Endothelial cell of umbilical vein (primary cell): ENCODE results near the gene LRRC8D. TPM values are rescaled to one million over a fixed set of nuclear protein-coding genes. Genes with fewer than 3 reads are reported as not detected.

Source experiments
- BruUV-seq: library from RNA; stranded (reverse); fragments of 400-500 nt; replicated peaks from 2 replicates; lab custom pipeline; 2021; lab: Mats Ljungman, UMichigan
- CTCF ChIA-PET: fragments of 300-600, 350-600 bp; sonication (Branson Sonifier 250); formaldehyde crosslinking; loops from one replicate; lab custom pipeline; 2021; ENCODE audit warnings: antibody characterized with exemption, inconsistent platforms; lab: Charles Lee
- POLR2A ChIA-PET: fragments of 300-600, 350-600 bp; sonication (Branson Sonifier 250); formaldehyde crosslinking; loops from one replicate; lab custom pipeline; 2021; ENCODE audit warnings: antibody characterized with exemption, inconsistent platforms; lab: Charles Lee
- DNase-seq: peaks from one replicate; pipeline ENCODE4 v3.0.0-alpha.2; 2011; ENCODE audit warnings: low read depth, low spot score
- FAIRE-seq: peaks from 2 replicates; lab custom pipeline; 2011; peaks lifted over from hg19 to GRCh38; lab: Jason Lieb, UNC
- H2AFZ ChIP-seq: 2 replicates; pipeline ENCODE4 v1.6.0; 2012; ENCODE audit warnings: low read depth, low read length, control low read depth, inconsistent platforms
- H3K27ac ChIP-seq: 2 replicates; pipeline ENCODE4 v1.5.1; 2011; ENCODE audit warnings: low read depth, mild to moderate bottlenecking, control low read depth, low read length, moderate library complexity; ENCODE audit not compliant: insufficient read depth
- H3K27me3 ChIP-seq, 2 experiments: 2 replicates each; pipeline versions ENCODE4 v1.6.0 to v1.6.1; 2011; ENCODE audit warnings: low read length in 2 of 2, mixed read lengths in 1 of 2; ENCODE audit not compliant: control insufficient read depth in 2 of 2, insufficient read depth in 2 of 2
- H3K36me3 ChIP-seq, 2 experiments: 2 replicates in 1 of 2; 3 replicates in 1 of 2; pipeline ENCODE4 v1.5.1; 2011; ENCODE audit warnings: low read length in 2 of 2, mild to moderate bottlenecking in 1 of 2, moderate library complexity in 1 of 2; ENCODE audit not compliant: control insufficient read depth in 2 of 2, insufficient read depth in 2 of 2; ENCODE audit errors: extremely low read depth in 1 of 2
- H3K4me1 ChIP-seq: 3 replicates; pipeline ENCODE4 v1.5.1; 2011; ENCODE audit warnings: mild to moderate bottlenecking, low read length; ENCODE audit not compliant: control insufficient read depth, insufficient read depth; ENCODE audit errors: extremely low read depth
- H3K4me2 ChIP-seq: 2 replicates; pipeline ENCODE4 v1.6.1; 2011; ENCODE audit warnings: low read length, control low read depth, mixed read lengths; ENCODE audit not compliant: insufficient read depth
- H3K4me3 ChIP-seq, 3 experiments: fragments of 200-600 bp in 1 of 3; sonication (generic), shearing (Covaris generic) in 1 of 3; replicated peaks in 1 of 3; 2 replicates each; pipeline ENCODE4 v1.5.1; 2011 to 2016; ENCODE audit warnings: control low read depth in 3 of 3, low read length in 3 of 3, mild to moderate bottlenecking in 2 of 3, inconsistent platforms in 1 of 3, low read depth in 1 of 3, moderate library complexity in 1 of 3; ENCODE audit not compliant: insufficient read depth in 1 of 3
- H3K79me2 ChIP-seq: 2 replicates; pipeline ENCODE4 v1.6.0; 2012; ENCODE audit warnings: low read length, inconsistent platforms; ENCODE audit not compliant: control insufficient read depth, insufficient read depth
- H3K9ac ChIP-seq: replicated peaks from 2 replicates; pipeline ENCODE3; 2011; ENCODE audit warnings: low read length, control low read depth; ENCODE audit not compliant: insufficient read depth; ENCODE audit errors: extremely low read depth
- H3K9me1 ChIP-seq: replicated peaks from 3 replicates; pipeline ENCODE4 v1.6.0; 2011; ENCODE audit warnings: mild to moderate bottlenecking, low read length; ENCODE audit not compliant: control insufficient read depth, insufficient read depth; ENCODE audit errors: extremely low read depth
- H3K9me3 ChIP-seq: replicated peaks from 2 replicates; pipeline ENCODE4 v1.5.1; 2012; ENCODE audit warnings: low read length, inconsistent platforms; ENCODE audit not compliant: control insufficient read depth, insufficient read depth
- H4K20me1 ChIP-seq: replicated peaks from 2 replicates; pipeline ENCODE3; 2011; ENCODE audit warnings: mild to moderate bottlenecking, low read length; ENCODE audit not compliant: control insufficient read depth, insufficient read depth; ENCODE audit errors: extremely low read depth
- CTCF ChIP-seq, 2 donors: IDR thresholded peaks; 1 replicate in 1 of 2; 2 replicates in 1 of 2; pipeline ENCODE4 v1.5.1; 2011; ENCODE audit warnings: low read length in 2 of 2, mild to moderate bottlenecking in 2 of 2, moderate library complexity in 2 of 2, control low read depth in 1 of 2, inconsistent platforms in 1 of 2, low read depth in 1 of 2; ENCODE audit not compliant: insufficient read depth in 1 of 2; ENCODE audit errors: extremely low read depth in 1 of 2
- FOS ChIP-seq: IDR thresholded peaks from 2 replicates; pipeline ENCODE4 v1.6.1; 2011; ENCODE audit warnings: mild to moderate bottlenecking, low read length, moderate library complexity, borderline replicate concordance; ENCODE audit not compliant: insufficient read depth
- GATA2 ChIP-seq: IDR thresholded peaks from 2 replicates; pipeline ENCODE4 v1.7.0; 2011; ENCODE audit warnings: low read depth, mild to moderate bottlenecking, moderate library complexity, mixed read lengths, low read length; ENCODE audit not compliant: insufficient read length, insufficient read depth
- MYC ChIP-seq: IDR thresholded peaks from one replicate; pipeline ENCODE4 v1.6.1; 2011; ENCODE audit warnings: mild to moderate bottlenecking, low read depth, low read length
- POLR2AphosphoS5 ChIP-seq: IDR thresholded peaks from 2 replicates; pipeline ENCODE4 v1.6.1; 2012; ENCODE audit warnings: low read depth, mild to moderate bottlenecking, control low read depth, low read length, moderate library complexity; ENCODE audit not compliant: insufficient read depth
- dilution Hi-C: fragments of 300-500 bp; cut with MboI; formaldehyde crosslinking; loops from one replicate; pipeline ENCODE4 v1.15.0; 2019; ENCODE audit warnings: low sequenced_read_pairs; ENCODE audit not compliant: extremely low pct_ligation_motif_present
- intact Hi-C: fragments of 100-400 bp; cut with micrococcal nuclease; formaldehyde crosslinking; loops from one replicate; pipeline ENCODE4 v1.10.0; 2022
- polyA plus RNA-seq, 4 experiments: library from polyadenylated mRNA; depleted of rRNA in 3 of 4; stranded (reverse) in 3 of 4; unstranded in 1 of 4; fragments of >200 nt; gene quantifications; 2 replicates each; pipeline versions ENCODE4 v1.2.1 to v1.2.3, GENCODE V29; 2011 to 2012; ENCODE audit warnings: missing spikeins in 1 of 4
- total RNA-seq: library from RNA; stranded (reverse); gene quantifications from 2 replicates; pipeline ENCODE4 v1.2.3, GENCODE V29; 2021

Gene LRRC8D
- total and polyA plus RNA-seq, 2 donors (not counting 3 experiments of a cell fraction or from before 2014, with no cell fraction given), result 31.9 to 37.7 TPM

GRCh38 chr1:89854140-89854539, 33.3 kb downstream of the LRRC8D start:
- H3K27ac ChIP-seq, result no peak overlapping the region
- no peak overlapping the region for H3K9ac ChIP-seq
- CTCF ChIA-PET, result no interaction called here
- no peak overlapping the region for H2AFZ ChIP-seq
- no peaks in the 10 kb centered on the region for H3K9me3 ChIP-seq
- dilution Hi-C loops, result no loop called here
- H3K4me2 ChIP-seq, result no peak overlapping the region
- H3K4me1 ChIP-seq, result peaks cover 17% of the 10 kb centered on the region
- H4K20me1 ChIP-seq, result no peaks in the 10 kb centered on the region
- H3K9me1 ChIP-seq, result no peaks in the 10 kb centered on the region
- POLR2A ChIA-PET, result no interaction called here
- H3K79me2 ChIP-seq, result peaks cover 24% of the 10 kb centered on the region
- H3K4me3 ChIP-seq, result no peak overlapping the region
- peaks cover 0 to 2% of the 10 kb centered on the region in 2 experiments for H3K36me3 ChIP-seq
- TF ChIP-seq MYC (no peak), CTCF (IDR thresholded peaks at IDR 0.05; ENCODE audit: extremely low read depth in 1 of 2, insufficient read depth in 1 of 2, low read depth in 1 of 2, low read length in 2 of 2) (no peak), POLR2AphosphoS5 (no peak), FOS (no peak), GATA2 (no peak)
- no peak for FAIRE-seq
- no TSS peak for BruUV-seq
- H3K27me3 ChIP-seq, result no peaks in the 10 kb centered on the region
- intact Hi-C loops, result no loop called here
- DNase-seq, result no peak
